ENCODE data around the gene ZNF672.

DNA sequence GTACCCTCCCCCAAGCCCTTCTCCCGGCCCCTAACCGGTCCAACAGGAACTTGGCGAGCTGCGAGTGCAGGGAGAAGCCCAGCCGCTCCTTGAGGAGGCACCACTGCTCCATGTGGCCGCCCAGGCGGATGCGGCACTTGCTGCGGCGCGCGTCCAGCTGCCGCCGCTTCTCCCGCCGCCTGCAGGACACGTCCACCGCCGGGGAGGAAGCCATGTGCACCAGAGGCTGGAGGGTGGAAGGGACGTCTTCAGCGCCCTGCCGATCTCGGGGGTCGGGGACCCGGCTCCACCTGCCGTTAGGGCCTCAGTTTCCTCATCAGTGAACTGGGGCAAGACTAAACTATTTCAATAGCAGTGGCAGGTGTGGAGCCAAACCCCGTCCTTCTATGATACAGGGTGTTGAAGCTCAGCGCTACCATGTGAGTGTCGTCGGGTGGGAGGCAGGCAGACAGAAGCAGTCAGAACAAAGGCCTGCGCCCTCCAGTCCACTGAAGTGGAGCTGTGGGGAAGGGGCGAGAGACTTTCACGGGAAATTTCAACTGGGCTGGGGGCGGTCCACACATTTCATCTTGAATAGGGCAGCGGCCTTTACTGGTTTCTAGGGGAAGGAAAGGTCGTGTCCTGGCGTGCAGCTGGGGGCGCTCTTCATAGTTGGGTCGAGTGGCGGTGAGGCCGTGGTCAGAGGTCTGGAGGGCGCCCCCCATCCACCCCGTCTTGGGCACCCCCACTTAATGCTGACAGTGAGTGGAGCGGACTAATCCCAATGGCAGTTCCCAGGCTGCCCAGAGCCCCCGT is 20.3 kb downstream of the ZNF672 start:
- TF ChIP-seq, protein P1, sequence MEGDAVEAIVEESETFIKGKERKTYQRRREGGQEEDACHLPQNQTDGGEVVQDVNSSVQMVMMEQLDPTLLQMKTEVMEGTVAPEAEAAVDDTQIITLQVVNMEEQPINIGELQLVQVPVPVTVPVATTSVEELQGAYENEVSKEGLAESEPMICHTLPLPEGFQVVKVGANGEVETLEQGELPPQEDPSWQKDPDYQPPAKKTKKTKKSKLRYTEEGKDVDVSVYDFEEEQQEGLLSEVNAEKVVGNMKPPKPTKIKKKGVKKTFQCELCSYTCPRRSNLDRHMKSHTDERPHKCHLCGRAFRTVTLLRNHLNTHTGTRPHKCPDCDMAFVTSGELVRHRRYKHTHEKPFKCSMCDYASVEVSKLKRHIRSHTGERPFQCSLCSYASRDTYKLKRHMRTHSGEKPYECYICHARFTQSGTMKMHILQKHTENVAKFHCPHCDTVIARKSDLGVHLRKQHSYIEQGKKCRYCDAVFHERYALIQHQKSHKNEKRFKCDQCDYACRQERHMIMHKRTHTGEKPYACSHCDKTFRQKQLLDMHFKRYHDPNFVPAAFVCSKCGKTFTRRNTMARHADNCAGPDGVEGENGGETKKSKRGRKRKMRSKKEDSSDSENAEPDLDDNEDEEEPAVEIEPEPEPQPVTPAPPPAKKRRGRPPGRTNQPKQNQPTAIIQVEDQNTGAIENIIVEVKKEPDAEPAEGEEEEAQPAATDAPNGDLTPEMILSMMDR (conservative IDR thresholded peaks at IDR 0.05; ENCODE audit: low read length): peak; percentile 71
- TF ChIP-seq EZH2phosphoT487 (IDR thresholded peaks at IDR 0.05; ENCODE audit: borderline replicate concordance): no peak
